Jurkat, Clone E6-1 (cell line): ENCODE data around the gene GH2.
"Not testable (repeated sequence)": the region's sequence is repeated elsewhere in the genome, so short reads cannot be mapped to it uniquely, and the experiment has no call there.

Source experiments
- DNase-seq: peaks from one replicate; pipeline ENCODE4 v3.0.0-alpha.2; 2011; ENCODE audit warnings: low read depth, low spot score
- H3K4me3 ChIP-seq: 2 replicates; pipeline ENCODE4 v1.5.1; 2011; ENCODE audit warnings: mild to moderate bottlenecking, low read length, control low read depth, moderate library complexity

The GH2 gene

GRCh38 chr17:63843910-63844677, 37.6 kb downstream of the GH2 start:
- DNase-seq: no peak
- peak overlapping the region; percentile 76 for H3K4me3 ChIP-seq

DNA sequence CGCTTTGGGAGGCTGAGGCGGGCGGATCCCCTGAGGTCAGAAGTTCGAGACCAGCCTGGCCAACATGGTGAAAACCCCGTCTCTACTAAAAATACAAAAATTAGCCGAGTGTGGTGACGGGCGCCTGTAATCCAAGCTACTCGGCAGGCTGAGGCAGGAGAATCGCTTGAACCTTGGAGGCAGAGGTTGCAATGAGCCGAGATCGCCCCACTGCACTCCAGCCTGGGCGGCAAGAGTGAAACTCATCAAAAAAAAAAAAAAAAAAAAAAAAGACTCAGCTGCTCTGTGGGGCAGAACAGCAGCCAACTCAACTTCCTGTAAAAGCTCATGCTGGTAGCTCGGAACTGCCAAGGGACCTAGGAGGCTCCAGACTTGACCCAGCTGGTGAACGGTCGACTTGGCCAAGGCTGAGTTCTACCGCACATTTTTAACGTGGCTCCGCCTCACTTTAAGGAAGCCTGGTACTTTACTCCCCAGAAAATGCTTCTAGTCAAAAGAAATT, 38.3 kb downstream of the GH2 start:
- DNase-seq: not testable (repeated sequence)
- peak overlapping the region; percentile 76 for H3K4me3 ChIP-seq

GRCh38 chr17:63842540-63843386, 39.0 kb downstream of the GH2 start, which contains the start of gene SMARCD2:
TSS of gene SMARCD2 (minus strand) at chr17:63842685. CDS start at chr17:63842674, 11 bp downstream.
- H3K4me3 ChIP-seq: peak within 1 kb of the TSS; percentile 76
- DNase-seq: peak; percentile 97

GRCh38 chr17:63842173-63842539, 39.6 kb downstream of the GH2 start:
- H3K4me3 ChIP-seq: peak overlapping the region; percentile 72
- no peak for DNase-seq

DNA sequence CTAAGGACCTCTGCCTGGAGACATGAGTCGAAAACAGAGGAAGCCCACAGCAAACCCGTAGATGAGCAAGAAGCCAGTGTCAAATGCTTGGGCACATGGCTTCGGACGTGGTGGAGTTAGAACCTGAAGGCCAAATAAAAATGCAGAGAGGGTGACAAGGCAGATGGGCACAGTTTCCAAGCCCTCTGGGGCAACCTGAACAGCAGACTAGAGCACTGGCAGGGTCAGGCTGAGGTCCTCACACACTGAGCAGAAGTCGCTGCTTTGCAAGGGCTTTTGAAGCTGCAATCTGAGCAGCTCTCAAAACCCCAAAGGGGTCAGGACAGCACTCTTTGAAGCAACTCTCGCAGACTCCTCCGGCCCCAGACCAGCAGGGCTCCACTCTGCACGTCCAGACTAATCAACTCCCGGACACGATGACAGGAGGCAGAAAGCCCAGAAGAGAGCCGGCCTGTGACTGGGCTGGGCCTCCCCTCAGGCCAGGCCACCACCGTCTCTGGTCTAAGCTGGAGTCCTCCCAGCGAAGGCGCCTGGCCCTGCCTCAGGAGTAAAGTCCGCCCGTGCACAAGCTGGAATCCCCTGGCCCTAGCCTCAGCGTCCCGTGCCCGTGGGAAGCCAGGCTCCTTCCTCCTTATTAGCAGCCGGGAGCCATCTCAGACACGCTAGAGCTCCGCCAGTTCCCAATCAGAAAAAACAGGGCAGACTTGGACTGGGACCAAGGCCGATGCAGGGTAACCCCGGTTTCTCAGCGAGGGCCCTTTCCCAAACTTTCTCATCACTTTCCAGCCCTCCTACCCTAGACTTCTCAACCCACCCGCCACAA, 40.2 kb downstream of the GH2 start:
- H3K4me3 ChIP-seq: peak overlapping the region; percentile 72
- no peak for DNase-seq

DNA sequence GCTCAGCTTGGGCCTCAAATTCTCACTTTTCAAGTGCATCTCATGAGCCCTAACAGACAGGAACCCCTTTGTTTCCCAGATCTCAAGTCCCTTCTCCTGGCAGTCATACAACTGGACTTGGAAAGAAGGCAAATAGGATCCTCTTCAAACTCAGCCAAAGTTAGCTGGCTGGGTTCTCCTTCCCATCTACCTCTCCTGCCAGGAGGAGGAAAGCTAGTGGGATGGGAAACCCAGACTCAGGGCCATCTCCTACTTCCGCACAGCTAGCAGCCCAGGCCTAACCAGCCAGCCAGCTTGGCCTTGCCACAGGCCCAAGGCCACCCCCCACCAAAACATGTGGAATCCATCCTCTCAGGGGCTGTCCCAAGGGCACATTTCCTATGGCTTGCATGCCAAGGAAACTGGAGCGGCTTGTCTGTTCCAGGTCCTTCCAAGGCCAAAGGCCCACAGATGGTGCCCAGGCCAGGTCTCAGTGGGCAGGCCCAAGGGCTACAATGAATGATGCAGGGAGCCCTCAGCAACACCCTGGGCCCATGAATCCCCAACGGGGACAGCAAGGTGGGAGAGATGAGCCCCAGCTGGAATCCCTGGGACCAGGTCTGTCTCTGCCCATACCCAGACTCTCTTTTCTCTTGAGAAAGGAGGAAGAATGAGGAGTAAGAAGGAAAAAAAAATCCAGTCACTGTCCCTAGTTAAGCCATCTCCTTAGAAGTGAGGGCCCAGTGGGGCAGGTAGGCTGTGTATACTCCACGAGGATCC, 41.0 kb downstream of the GH2 start:
- H3K4me3 ChIP-seq: peak overlapping the region; percentile 72
- no peak for DNase-seq

- no peak for DNase-seq
- H3K4me3 ChIP-seq: no peak overlapping the region
These were observed 43.0 kb downstream of the GH2 start for GRCh38 chr17:63838631-63839171.

GRCh38 chr17:63837962-63838600, 43.7 kb downstream of the GH2 start:
- DNase-seq: no peak
- H3K4me3 ChIP-seq: no peak overlapping the region

DNA sequence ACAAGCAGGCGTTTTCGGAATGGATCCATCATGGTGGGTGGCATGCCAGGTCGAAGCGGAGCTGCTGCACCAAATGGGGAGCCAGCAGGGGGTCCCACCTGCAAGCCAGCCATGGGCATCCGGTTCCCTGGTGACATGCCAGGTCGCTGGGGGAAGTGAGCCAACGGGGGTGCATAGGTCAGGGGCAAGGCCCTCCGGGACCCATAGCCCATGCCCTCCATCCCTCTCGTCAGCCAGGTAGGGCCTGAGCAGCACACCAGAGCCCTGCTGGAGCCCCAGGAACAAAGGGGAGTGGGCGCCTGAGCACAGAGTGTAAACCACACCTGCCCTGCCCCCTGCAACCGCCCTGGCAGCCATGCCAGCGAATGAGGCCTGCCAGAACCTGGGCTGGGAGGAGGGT, 44.3 kb downstream of the GH2 start:
- DNase-seq: no peak
- H3K4me3 ChIP-seq: no peak overlapping the region

DNA sequence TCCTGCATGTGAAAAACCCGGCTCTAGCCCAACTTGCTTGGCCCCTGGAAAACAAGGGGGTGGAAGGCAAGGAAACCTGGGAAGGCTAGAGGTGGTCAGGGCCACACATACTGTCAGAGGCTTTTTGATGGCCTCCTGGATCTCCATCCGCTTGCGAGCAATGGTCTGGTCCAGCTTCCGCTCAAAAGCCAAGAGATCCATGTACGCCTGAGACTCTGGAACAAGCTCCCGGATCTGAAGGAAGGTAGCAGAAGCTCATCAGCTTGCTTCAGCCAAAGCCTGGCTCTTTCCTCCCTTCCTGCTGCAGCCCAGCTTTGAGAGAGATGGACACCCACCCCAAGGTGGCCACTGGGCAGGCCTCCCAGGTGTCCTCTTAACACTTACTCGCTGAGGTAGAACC, 44.9 kb downstream of the GH2 start:
- H3K4me3 ChIP-seq: no peak overlapping the region
- DNase-seq: no peak

DNA sequence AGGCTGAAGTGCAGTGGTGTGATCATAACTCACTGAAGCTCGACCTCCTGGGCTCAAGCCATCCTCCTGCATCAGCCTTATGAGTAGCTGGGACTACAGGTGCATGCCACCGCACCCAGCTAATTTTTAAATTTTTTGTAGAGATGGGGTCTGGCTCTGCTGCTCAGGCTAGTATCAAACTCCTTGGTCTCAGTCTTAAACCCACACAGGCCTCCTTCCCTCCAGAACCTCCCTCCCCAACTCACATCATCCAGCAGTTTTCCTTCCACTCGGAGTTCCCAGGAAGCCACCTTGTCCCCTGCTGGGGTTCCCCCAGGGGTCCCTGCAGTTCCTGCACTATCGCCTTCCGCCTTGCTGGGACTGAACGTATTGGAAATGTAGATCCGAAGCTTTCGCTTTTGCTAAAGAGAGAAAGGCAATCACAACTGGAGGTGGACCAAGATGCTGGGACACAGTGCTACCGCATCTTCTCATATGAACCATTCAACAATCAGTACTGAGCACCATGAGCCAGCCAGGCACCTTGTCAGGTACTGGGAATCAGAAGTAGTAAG, 46.5 kb downstream of the GH2 start:
- DNase-seq: no peak

DNA sequence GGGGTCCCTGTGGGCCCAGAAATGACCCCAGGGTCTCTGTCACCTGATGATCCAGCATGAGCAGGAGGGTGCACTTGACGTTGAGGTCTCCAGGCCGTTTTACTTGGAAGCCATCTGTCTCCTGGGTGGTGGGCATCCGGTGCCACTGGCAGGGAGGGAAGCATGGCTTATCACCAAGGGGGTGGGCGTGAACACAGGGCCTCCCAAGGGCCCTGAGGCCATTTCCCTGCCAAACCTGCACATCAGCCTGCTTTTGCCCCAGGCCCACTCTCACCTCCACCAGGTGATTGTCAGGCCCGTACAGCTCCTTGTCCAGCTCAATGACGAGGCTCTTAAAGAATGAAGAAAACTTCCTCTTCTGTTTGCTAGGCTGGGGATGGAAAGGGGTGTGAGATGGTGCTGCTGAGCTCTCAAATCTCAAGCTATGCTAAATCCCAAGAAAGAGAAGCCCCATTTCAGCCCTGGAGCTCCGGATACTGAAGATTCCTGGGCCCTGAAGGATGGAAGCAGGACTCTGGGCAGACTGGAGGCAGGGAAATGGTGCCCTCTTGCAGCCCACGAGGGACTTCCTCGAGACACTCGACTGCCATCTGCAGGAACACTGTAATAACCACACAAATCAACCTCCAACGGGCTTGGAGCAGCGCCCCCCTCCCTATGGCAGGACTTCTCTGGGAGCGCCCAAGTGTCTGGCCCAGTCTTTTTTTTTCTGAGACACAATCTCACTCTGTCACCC, 47.1 kb downstream of the GH2 start:
- peak; percentile 61 for DNase-seq
- H3K4me3 ChIP-seq: no peak overlapping the region

More for the DNA sequence above, 46.5 kb downstream of the GH2 start:
- no peak overlapping the region for H3K4me3 ChIP-seq

DNA sequence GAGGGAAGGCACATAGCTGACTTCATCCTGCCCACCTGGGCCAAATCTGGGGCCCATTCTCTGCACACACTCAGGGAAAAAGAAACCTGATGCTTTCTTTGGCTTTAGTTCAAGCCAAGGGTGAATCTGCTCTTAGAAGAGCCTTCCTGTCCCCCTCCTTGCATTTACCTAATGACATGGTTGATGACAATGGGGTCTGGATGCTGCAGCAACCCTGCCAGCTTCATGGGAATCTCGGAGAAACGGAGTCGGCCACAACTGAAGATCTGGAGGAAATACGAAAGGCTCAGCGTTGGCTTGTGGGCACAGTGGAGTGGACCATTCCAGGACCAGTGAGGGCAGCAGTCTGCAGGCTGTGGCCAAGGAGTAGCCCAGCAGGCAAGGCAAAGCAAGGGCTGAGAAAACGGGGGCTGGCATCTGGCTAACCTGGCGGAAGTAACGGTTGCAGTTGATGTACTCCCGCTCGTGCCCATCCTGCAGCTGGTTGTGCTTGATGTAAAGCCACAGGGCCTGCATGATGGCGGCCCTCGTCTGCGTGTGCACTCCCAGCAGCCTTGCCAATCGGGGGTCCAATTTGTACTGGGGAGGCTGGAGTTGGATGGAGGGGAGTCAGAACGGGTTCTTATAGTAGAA, 47.9 kb downstream of the GH2 start:
- H3K4me3 ChIP-seq: no peak overlapping the region
- DNase-seq: no peak

GRCh38 chr17:63833026-63833740, 48.6 kb downstream of the GH2 start:
- no peak for DNase-seq
- no peak overlapping the region for H3K4me3 ChIP-seq

DNA sequence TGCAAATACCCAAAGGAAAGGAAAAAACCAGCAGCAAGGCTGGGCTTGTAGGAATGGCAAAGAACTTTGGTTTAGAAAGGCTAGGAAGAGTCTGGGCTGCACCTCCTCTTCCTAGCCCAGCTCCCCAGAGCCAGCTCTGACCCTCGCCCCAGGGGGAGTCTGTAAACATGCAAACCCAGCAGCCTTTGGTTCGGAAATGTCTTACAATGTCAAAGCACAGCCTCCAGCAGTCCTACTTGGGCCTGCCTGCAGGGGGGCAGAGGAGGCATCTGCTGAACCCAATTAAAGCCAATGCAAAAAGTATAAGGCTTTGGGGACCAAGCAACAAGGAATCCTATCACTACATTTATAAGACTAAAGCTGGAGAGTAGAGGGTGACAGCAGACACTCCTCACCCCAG, 49.3 kb downstream of the GH2 start:
- DNase-seq: no peak
- no peak overlapping the region for H3K4me3 ChIP-seq

- no peak for DNase-seq
- no peak overlapping the region for H3K4me3 ChIP-seq
These were observed 49.7 kb downstream of the GH2 start for GRCh38 chr17:63832014-63832413.
